ENCODE results near the gene PEMT. TPM values are rescaled to one million over a fixed set of nuclear protein-coding genes. Genes with fewer than 3 reads are reported as not detected.
A peak's percentile ranks its signal among the peaks of the same experiment; 100 is the strongest.
"Not testable (repeated sequence)": the region's sequence is repeated elsewhere in the genome, so short reads cannot be mapped to it uniquely, and the experiment has no call there.

PEMT gene
- total and polyA plus RNA-seq, 7 donors = 15.9 to 79.0 (median 26.0) TPM

DNA sequence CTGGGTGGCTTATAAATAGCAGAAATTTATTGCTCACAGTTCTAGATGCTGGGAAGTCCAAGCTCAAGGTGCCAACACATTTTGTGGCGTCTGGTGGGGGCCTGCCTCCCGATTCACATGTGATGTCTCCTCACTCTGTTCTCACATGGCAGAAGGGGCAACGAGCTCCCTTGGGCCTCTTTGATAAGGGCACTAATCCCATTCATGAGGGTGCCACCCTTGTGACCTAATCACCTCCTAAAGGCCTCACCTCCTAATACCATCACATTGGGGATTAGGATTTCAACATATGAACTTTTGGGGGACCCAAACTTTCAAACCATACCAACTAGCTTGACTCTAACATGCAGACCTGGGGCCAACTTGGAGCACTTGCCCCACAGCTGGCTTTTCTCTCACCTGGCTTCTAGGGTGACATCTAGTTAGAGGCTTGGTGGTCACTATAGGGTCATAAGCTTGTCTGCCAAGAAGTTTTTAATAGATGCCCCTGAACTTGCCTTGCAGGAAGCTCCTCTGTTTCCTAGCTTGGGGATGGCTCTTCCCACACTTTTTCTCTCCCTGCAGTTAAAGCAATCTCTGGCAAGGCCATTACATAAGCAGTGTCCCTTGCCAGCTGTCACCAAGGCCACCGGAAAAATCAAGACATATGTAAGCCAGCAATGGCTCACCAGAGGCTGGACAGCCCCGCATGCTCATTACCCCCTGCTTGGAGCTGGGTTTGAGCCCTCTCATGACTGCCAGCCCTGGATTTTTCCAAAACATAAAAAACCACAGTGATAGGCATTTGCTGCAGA lies 123.1 kb downstream of the PEMT start:
- intact Hi-C loops (cut with DNase I) = loop anchor here in 1 of 2 donors (5.0 kb wide), 1 partner anchor 36 kb away; no protein-coding TSS in a partner anchor
- ATAC-seq (no peak), DNase-seq (no peak)
- Histone ChIP-seq H3K36me3 (ENCODE audit: insufficient read depth in 1 of 2, low read depth in 1 of 2) (no peaks in the 10 kb centered on the region), H3K4me1 (no peaks in the 10 kb centered on the region), H3K27ac (no peak overlapping the region), H3K4me3 (no peak overlapping the region), H3K27me3 (ENCODE audit: insufficient read depth in 3 of 3, low read length in 2 of 3) (peaks cover 0 to 10% (median 2%) of the 10 kb centered on the region in 3 donors), H3K9me3 (no peaks in the 10 kb centered on the region)
- TF ChIP-seq, protein P1, sequence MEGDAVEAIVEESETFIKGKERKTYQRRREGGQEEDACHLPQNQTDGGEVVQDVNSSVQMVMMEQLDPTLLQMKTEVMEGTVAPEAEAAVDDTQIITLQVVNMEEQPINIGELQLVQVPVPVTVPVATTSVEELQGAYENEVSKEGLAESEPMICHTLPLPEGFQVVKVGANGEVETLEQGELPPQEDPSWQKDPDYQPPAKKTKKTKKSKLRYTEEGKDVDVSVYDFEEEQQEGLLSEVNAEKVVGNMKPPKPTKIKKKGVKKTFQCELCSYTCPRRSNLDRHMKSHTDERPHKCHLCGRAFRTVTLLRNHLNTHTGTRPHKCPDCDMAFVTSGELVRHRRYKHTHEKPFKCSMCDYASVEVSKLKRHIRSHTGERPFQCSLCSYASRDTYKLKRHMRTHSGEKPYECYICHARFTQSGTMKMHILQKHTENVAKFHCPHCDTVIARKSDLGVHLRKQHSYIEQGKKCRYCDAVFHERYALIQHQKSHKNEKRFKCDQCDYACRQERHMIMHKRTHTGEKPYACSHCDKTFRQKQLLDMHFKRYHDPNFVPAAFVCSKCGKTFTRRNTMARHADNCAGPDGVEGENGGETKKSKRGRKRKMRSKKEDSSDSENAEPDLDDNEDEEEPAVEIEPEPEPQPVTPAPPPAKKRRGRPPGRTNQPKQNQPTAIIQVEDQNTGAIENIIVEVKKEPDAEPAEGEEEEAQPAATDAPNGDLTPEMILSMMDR (IDR thresholded peaks at IDR 0.05) = no peak
- WGBS, 3 donors = 35 to 39% (median 38%) methylated on average over 5 of the region's 5 CpGs

DNA sequence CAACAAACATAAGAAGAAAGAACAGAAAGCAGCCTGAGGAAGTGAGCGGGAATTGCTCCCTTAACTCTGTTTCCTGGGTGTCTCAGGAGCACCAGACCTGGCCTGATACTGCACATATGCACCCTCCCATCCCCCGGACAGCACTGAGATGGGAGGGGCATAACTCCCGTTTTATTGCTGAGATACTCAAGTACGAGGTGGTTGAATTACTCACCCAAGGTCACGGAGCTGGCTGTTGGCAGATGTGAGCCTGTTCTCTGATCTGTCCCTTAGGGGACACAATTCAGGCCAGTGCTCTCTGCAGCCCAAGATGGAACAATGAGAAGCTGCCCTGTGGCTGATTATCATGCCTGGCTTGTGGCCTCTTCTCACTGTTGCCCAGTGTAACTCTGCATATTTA lies 123.8 kb downstream of the PEMT start:
- TF ChIP-seq, protein P1 (IDR thresholded peaks at IDR 0.05) = no peak
- intact Hi-C loops (cut with DNase I) = loop anchor here in 1 of 2 donors (5.0 kb wide), 1 partner anchor 35 kb away; no protein-coding TSS in a partner anchor
- Histone ChIP-seq H3K36me3 (ENCODE audit: insufficient read depth in 1 of 2, low read depth in 1 of 2) (no peaks in the 10 kb centered on the region), H3K4me3 (no peak overlapping the region), H3K4me1 (no peaks in the 10 kb centered on the region), H3K9me3 (no peaks in the 10 kb centered on the region), H3K27ac (no peak overlapping the region), H3K27me3 (ENCODE audit: insufficient read depth in 3 of 3, low read length in 2 of 3) (peaks cover 0 to 8% (median 2%) of the 10 kb centered on the region in 3 donors)
- DNase-seq (no peak), ATAC-seq (peak in 1 of 4 donors; percentile 32)
- 22 to 38% (median 26%) methylated on average over 5 of the region's 5 CpGs for WGBS, 3 donors

DNA sequence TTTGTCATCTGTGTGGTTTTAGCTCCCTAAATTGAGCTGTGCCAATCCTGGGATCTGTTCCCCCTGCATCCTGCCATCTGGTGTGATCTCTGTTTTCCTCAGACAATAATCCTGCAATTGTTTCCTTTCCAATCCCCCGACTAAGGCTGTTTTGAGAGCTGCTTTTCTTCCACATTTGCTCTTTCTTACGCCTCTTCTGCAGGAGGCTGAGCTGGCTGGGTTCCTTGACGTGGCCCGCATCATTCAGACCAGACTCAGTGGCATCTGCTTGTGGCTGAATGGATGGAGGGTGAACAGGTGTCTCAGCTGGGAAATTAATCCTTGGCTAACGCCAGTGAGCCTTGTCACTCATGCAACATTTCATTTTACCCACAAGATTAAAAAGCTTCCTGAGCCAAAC lies 124.5 kb downstream of the PEMT start:
- Histone ChIP-seq H3K4me3 (no peak overlapping the region), H3K4me1 (no peaks in the 10 kb centered on the region), H3K27ac (no peak overlapping the region), H3K36me3 (ENCODE audit: insufficient read depth in 1 of 2, low read depth in 1 of 2) (no peaks in the 10 kb centered on the region), H3K9me3 (no peaks in the 10 kb centered on the region), H3K27me3 (ENCODE audit: insufficient read depth in 3 of 3, low read length in 2 of 3) (peaks cover 0 to 8% (median 2%) of the 10 kb centered on the region in 3 donors)
- 39 to 57% (median 42%) methylated on average over 5 of the region's 5 CpGs for WGBS, 3 donors
- DNase-seq (no peak), ATAC-seq (no peak)
- TF ChIP-seq, protein P1 (IDR thresholded peaks at IDR 0.05) = no peak
- intact Hi-C loops (cut with DNase I) = loop anchor here in 1 of 2 donors (5.0 kb wide), 1 partner anchor 35 kb away; no protein-coding TSS in a partner anchor

DNA sequence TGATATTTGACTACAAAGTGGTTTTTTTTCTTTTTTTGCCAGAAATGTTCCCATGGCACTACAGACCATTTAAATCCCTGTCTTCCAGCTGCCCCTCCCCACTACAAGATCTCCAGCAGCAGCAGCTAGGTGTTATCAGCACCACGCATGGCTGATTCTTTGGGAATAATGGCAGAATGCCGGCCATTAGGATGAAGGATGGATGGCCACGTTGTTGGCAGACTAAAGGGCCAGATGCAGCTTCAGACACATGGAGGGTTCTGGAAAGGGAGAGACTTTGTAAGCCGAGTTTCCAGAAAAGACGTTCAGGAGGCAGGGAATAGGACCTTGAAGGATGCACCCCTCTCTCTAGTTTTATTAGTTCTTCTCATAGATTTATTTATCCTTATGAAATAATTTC lies 125.0 kb downstream of the PEMT start:
- no peak overlapping the region for H3K27ac ChIP-seq
- intact Hi-C loops (cut with DNase I) = loop anchor here in 1 of 2 donors (5.0 kb wide), 1 partner anchor 34 kb away; no protein-coding TSS in a partner anchor
- DNase-seq (no peak), ATAC-seq (no peak)
- H3K36me3 ChIP-seq (ENCODE audit: insufficient read depth in 1 of 2, low read depth in 1 of 2) = no peaks in the 10 kb centered on the region
- H3K9me3 ChIP-seq = no peaks in the 10 kb centered on the region
- H3K4me3 ChIP-seq = no peak overlapping the region
- H3K27me3 ChIP-seq (ENCODE audit: insufficient read depth in 3 of 3, low read length in 2 of 3) = peaks cover 0 to 8% (median 2%) of the 10 kb centered on the region in 3 donors
- TF ChIP-seq, protein P1 (IDR thresholded peaks at IDR 0.05) = no peak
- H3K4me1 ChIP-seq = no peaks in the 10 kb centered on the region
- WGBS, 3 donors = 28 to 32% (median 30%) methylated on average over 5 of the region's 5 CpGs

DNA sequence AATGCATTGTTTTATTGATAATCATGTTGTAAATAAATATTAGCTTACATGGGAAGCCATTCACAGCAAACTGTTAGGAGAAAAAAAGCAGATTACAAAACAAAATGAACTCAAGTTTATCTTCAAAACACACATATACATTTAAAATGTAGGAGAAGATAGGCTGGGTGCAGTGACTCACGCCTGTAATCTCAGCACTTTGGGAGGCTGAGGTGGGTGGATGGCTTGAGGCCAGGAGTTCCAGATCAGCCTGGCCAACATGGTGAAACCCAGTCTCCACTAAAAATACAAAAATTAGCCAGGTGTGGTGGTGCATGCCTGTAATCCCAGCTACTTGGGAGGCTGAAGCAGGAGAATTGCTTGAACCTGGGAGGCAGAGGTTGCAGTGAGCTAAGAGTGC lies 125.6 kb downstream of the PEMT start:
- not testable (repeated sequence) for DNase-seq; H3K4me3 ChIP-seq; H3K27me3 ChIP-seq (ENCODE audit: insufficient read depth in 3 of 3, low read length in 2 of 3); H3K9me3 ChIP-seq; ATAC-seq; H3K36me3 ChIP-seq (ENCODE audit: insufficient read depth in 1 of 2, low read depth in 1 of 2); H3K4me1 ChIP-seq; H3K27ac ChIP-seq
- intact Hi-C loops (cut with DNase I) = loop anchor here in 1 of 2 donors (5.0 kb wide), 1 partner anchor 34 kb away; no protein-coding TSS in a partner anchor
- 80 to 90% (median 83%) methylated on average over 1 of the region's 1 CpG for WGBS, 3 donors

All from psoas muscle (tissue), 8 donors.